ENCODE data around the gene ARL6IP4. TPM values are rescaled to one million over a fixed set of nuclear protein-coding genes. Genes with fewer than 3 reads are reported as not detected.

ARL6IP4 gene
- total RNA-seq, 2 donors from 2014 or later, result 173 to 228 TPM

DNA sequence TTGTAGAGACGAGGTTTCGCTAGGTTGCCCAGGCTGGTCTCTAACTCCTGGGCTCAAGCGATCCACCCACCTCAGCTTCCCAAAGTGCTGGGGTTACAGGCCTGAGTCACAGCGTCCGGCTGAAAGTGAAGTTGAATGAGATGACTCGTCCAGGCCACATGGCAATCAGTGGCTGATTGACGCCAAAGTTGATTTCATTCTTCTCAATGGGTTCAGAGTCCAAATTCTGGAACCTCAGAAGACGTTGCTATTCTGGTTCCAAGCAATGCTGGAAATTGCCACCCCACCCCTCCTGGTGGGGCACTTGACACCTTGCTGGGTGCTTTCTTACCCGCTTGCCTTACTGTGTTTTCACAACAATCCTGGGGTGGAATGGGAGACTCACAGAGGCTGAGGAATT lies 29.1 kb upstream of the ARL6IP4 start:
- H3K27ac ChIP-seq, result no peak overlapping the region
- peaks cover 5 to 12% of the 10 kb centered on the region in 2 donors for H3K4me1 ChIP-seq (ENCODE audit: control insufficient read depth in 1 of 2, low read depth in 2 of 2)
- ATAC-seq (ENCODE audit: insufficient number of reproducible peaks, low FRiP score, low read depth) (no peak), DNase-seq (ENCODE audit: low spot score) (no peak)
- H3K27me3 ChIP-seq (replicated peaks; ENCODE audit: insufficient read depth), result no peaks in the 10 kb centered on the region
- H3K4me3 ChIP-seq, result no peak overlapping the region
- H3K36me3 ChIP-seq, result no peaks in the 10 kb centered on the region
- TF ChIP-seq, protein P1, sequence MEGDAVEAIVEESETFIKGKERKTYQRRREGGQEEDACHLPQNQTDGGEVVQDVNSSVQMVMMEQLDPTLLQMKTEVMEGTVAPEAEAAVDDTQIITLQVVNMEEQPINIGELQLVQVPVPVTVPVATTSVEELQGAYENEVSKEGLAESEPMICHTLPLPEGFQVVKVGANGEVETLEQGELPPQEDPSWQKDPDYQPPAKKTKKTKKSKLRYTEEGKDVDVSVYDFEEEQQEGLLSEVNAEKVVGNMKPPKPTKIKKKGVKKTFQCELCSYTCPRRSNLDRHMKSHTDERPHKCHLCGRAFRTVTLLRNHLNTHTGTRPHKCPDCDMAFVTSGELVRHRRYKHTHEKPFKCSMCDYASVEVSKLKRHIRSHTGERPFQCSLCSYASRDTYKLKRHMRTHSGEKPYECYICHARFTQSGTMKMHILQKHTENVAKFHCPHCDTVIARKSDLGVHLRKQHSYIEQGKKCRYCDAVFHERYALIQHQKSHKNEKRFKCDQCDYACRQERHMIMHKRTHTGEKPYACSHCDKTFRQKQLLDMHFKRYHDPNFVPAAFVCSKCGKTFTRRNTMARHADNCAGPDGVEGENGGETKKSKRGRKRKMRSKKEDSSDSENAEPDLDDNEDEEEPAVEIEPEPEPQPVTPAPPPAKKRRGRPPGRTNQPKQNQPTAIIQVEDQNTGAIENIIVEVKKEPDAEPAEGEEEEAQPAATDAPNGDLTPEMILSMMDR (IDR thresholded peaks at IDR 0.05), result no peak
- H3K9me3 ChIP-seq, result no peaks in the 10 kb centered on the region

DNA sequence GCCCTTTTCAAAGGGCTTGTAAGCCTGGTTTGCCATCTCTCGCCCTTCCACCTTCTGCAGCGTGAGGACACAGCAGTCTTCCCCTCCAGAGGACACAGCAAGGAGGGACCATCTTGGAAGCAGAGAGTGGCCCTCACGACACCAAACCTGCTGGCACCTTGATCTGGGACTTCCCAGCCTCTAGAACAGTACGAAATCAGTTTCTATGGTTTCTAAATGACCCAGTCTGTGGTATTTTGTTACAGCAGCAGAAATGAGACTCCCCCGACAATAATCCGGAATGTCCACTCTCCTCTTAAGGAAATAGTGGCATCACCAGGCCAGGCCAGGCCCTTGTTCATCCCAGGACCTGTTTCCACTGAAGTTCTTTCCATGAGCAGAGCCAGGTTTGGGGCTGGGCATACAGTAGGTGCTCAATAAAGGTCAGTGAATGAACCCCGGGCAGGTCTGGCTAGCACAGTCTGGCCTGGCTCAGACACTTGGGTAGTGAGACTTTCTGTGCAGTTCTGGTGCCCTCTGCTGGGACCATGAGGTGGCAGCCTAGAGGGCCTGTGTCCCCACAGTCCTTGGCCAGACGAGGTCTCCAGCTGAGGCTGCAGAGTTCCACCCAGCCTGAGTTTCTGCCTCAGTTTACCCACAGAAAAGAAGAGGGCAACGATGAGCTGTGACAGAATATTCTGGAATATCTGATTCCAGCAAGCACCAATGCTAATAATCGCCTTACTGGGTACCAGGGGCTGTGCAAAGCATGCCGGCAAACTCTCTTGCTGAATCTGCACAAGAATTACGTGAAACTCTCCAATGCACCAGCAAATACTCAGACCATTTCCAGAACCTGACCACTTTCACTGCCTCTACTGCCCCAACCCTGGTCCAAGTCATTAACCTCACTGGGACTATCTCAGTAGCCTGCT lies 28.2 kb upstream of the ARL6IP4 start:
- ATAC-seq (ENCODE audit: insufficient number of reproducible peaks, low FRiP score, low read depth) (no peak), DNase-seq (ENCODE audit: low spot score) (no peak)
- no peak overlapping the region for H3K27ac ChIP-seq
- no peaks in the 10 kb centered on the region for H3K36me3 ChIP-seq
- no peaks in the 10 kb centered on the region for H3K27me3 ChIP-seq (replicated peaks; ENCODE audit: insufficient read depth)
- peaks cover 2 to 4% of the 10 kb centered on the region in 2 donors for H3K4me1 ChIP-seq (ENCODE audit: control insufficient read depth in 1 of 2, low read depth in 2 of 2)
- H3K4me3 ChIP-seq, result no peak overlapping the region
- H3K9me3 ChIP-seq, result no peaks in the 10 kb centered on the region
- TF ChIP-seq, protein P1 (IDR thresholded peaks at IDR 0.05), result peak; percentile 80

DNA sequence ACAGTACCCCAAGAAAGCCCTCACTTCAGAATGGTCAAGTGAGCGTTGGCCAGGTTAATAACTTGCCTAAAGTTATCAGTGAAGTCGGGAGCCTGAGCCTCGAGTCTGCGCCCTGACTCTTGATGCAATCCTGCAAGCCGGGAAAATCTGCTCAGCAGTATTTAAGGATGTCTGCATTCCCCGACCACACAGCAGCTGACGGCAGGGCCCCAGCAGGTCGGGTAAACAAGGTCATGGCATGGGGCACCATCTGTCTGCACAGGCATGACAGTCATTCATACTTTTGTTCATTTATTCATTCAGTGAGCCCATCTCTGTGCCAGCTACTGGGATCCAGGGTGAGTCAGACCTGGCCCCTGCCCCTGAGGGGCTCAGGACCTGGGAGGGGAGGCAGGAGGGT lies 25.3 kb upstream of the ARL6IP4 start:
- DNase-seq (ENCODE audit: low spot score) (no peak), ATAC-seq (ENCODE audit: insufficient number of reproducible peaks, low FRiP score, low read depth) (no peak)
- TF ChIP-seq, protein P1 (IDR thresholded peaks at IDR 0.05), result no peak
- no peaks in the 10 kb centered on the region for H3K27me3 ChIP-seq (replicated peaks; ENCODE audit: insufficient read depth)
- H3K9me3 ChIP-seq, result no peaks in the 10 kb centered on the region
- H3K4me3 ChIP-seq, result no peak overlapping the region
- H3K4me1 ChIP-seq (ENCODE audit: control insufficient read depth in 1 of 2, low read depth in 2 of 2), result no peaks in the 10 kb centered on the region
- peaks cover 7% of the 10 kb centered on the region for H3K36me3 ChIP-seq
- no peak overlapping the region for H3K27ac ChIP-seq

DNA sequence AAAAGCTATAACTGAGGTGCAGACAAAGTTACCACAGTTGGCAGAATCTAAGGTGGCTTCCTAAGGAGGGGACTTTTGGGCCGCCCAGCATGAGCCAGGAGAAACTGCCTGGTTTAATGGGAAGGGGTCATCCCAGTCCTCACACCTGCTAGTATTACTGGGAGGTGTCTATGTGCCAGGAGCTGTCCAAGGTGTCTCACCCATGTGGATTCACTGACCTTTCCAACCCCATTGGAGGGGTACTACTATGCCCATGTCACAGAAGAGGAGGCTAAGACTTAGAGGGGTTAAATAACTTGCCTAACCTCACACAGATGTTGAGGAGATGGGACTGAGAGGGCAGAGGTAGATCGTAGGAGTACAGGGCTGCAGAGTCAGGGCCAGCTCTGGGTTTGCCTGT lies 24.4 kb upstream of the ARL6IP4 start:
- H3K27ac ChIP-seq, result no peak overlapping the region
- ATAC-seq (ENCODE audit: insufficient number of reproducible peaks, low FRiP score, low read depth), result no peak
- H3K36me3 ChIP-seq, result peaks cover 8% of the 10 kb centered on the region
- TF ChIP-seq, protein P1 (IDR thresholded peaks at IDR 0.05), result no peak
- no peaks in the 10 kb centered on the region for H3K4me1 ChIP-seq (ENCODE audit: control insufficient read depth in 1 of 2, low read depth in 2 of 2)
- H3K4me3 ChIP-seq, result no peak overlapping the region
- DNase-seq (ENCODE audit: low spot score), result no peak
- H3K9me3 ChIP-seq, result no peaks in the 10 kb centered on the region
- no peaks in the 10 kb centered on the region for H3K27me3 ChIP-seq (replicated peaks; ENCODE audit: insufficient read depth)

DNA sequence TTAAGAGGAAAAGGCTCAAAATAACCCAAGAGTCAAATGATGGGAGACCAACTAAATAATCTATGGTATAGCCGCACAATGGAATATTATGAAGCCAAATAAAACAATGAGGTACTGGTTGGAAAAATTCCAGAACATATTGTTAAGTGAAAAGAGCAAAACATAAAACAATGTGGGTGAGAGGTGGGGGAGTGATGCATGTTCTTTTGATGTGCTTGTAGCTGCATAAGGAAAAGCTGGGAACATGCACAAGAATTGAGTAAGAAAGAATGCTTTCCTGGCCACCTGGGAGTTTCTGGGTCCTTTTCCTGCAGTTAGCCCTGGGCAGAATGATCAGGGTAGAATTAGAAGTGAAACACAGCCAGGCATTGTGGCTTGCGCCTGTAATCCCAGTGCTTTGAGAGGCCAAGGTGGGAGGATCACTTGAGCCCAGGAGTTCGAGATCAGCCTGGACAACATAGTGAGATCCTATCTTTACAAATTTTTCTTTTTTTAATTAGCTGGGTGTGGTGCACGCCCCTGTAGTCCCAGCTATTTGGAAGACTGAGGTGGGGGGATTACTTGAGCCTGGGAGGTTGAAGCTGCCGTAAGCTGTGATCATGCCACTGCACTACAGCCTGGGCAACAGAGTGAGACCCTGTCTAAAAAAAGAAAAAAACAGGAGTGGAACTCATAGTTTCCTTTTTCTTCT lies 22.1 kb upstream of the ARL6IP4 start:
- Histone ChIP-seq H3K36me3 (peaks cover 8% of the 10 kb centered on the region), H3K27ac (no peak overlapping the region), H3K27me3 (replicated peaks; ENCODE audit: insufficient read depth) (no peaks in the 10 kb centered on the region), H3K4me1 (ENCODE audit: control insufficient read depth in 1 of 2, low read depth in 2 of 2) (no peaks in the 10 kb centered on the region), H3K4me3 (no peak overlapping the region), H3K9me3 (no peaks in the 10 kb centered on the region)
- TF ChIP-seq, protein P1 (IDR thresholded peaks at IDR 0.05), result no peak
- ATAC-seq (ENCODE audit: insufficient number of reproducible peaks, low FRiP score, low read depth) (no peak), DNase-seq (ENCODE audit: low spot score) (no peak)

All from thoracic aorta (tissue), 2 donors.